SK-N-SH (cell line): Measurements from ENCODE around the gene CAPN7. TPM values are rescaled to one million over a fixed set of nuclear protein-coding genes. Genes with fewer than 3 reads are reported as not detected.

Experiments
- CTCF ChIA-PET: fragments of 300-600, 350-600 bp; formaldehyde crosslinking; extraction: SDS; loops from one replicate; lab custom pipeline; 2021; lab: Yijun Ruan, JAX
- POLR2A ChIA-PET: fragments of 350-600 bp; sonication (Branson Sonifier 250); formaldehyde crosslinking; extraction: SDS; loops from one replicate; lab custom pipeline; 2020; ENCODE audit warnings: antibody characterized with exemption, inconsistent platforms; lab: Yijun Ruan, JAX
- DNase-seq: peaks from one replicate; pipeline ENCODE4 v3.0.0; 2012
- H2AFZ ChIP-seq: fragments of 200-600 bp; sonication (generic); 2 replicates; pipeline ENCODE4 v1.8.1; 2016; ENCODE audit warnings: antibody characterized with exemption, mild to moderate bottlenecking, low read depth
- H3F3A ChIP-seq: fragments of 200-600 bp; sonication (generic); replicated peaks from 2 replicates; pipeline ENCODE3; 2016; ENCODE audit warnings: antibody characterized with exemption, mild to moderate bottlenecking; ENCODE audit not compliant: insufficient read depth
- H3K27ac ChIP-seq, 2 experiments: fragments of 200-500 bp in 1 of 2; fragments of 200-600 bp in 1 of 2; sonication (Bioruptor generic) in 1 of 2; sonication (generic), shearing (Covaris generic) in 1 of 2; 2 replicates each; pipeline versions ENCODE4 v1.5.1 to v1.6.1; 2014 to 2016; ENCODE audit warnings: low read depth in 2 of 2, inconsistent platforms in 1 of 2, low read length in 1 of 2, mild to moderate bottlenecking in 1 of 2, mixed read lengths in 1 of 2
- H3K27me3 ChIP-seq: fragments of 200-600 bp; sonication (generic), shearing (Covaris generic); 2 replicates; pipeline ENCODE4 v1.6.1; 2016; ENCODE audit warnings: mixed run types; ENCODE audit not compliant: insufficient read depth
- H3K36me3 ChIP-seq, 2 experiments: fragments of 200-500 bp in 1 of 2; fragments of 200-600 bp in 1 of 2; sonication (Bioruptor generic) in 1 of 2; sonication (generic) in 1 of 2; replicated peaks in 1 of 2; 2 replicates each; pipeline versions ENCODE3 to v1.5.1; 2014 to 2016; ENCODE audit warnings: low read length in 1 of 2, mild to moderate bottlenecking in 1 of 2; ENCODE audit not compliant: insufficient read depth in 2 of 2, control insufficient read depth in 1 of 2
- H3K4me1 ChIP-seq, 2 experiments: fragments of 200-500 bp in 1 of 2; fragments of 200-600 bp in 1 of 2; sonication (Bioruptor generic) in 1 of 2; sonication (generic), shearing (Covaris generic) in 1 of 2; 2 replicates each; pipeline versions ENCODE4 v1.5.1 to v1.6.1; 2014 to 2016; ENCODE audit warnings: low read depth in 1 of 2, low read length in 1 of 2, mixed run types in 1 of 2; ENCODE audit not compliant: insufficient read depth in 2 of 2, control insufficient read depth in 1 of 2
- H3K4me2 ChIP-seq: fragments of 200-600 bp; sonication (generic), shearing (Covaris generic); 2 replicates; pipeline ENCODE4 v1.6.1; 2017; ENCODE audit warnings: mixed run types
- H3K4me3 ChIP-seq, 2 experiments: fragments of 200-500 bp in 1 of 2; fragments of 200-600 bp in 1 of 2; sonication (Bioruptor generic) in 1 of 2; sonication (generic), shearing (Covaris generic) in 1 of 2; 2 replicates each; pipeline versions ENCODE4 v1.5.1 to v1.8.1; 2014 to 2016; ENCODE audit warnings: low read depth in 2 of 2, inconsistent platforms in 1 of 2, low read length in 1 of 2, mild to moderate bottlenecking in 1 of 2, mixed read lengths in 1 of 2, moderate library complexity in 1 of 2
- H3K79me2 ChIP-seq: fragments of 200-600 bp; sonication (generic); 2 replicates; pipeline ENCODE4 v1.8.1; 2017; ENCODE audit warnings: mild to moderate bottlenecking; ENCODE audit not compliant: insufficient read depth
- H3K9ac ChIP-seq: fragments of 200-600 bp; sonication (generic); 2 replicates; pipeline ENCODE4 v1.6.1; 2017; ENCODE audit warnings: mixed run types
- H3K9me2 ChIP-seq: fragments of 200-600 bp; sonication (generic); 2 replicates; pipeline ENCODE4 v1.6.1; 2017; ENCODE audit warnings: mixed run types
- H3K9me3 ChIP-seq: fragments of 200-600 bp; sonication (generic); 2 replicates; pipeline ENCODE4 v1.6.1; 2017; ENCODE audit warnings: mixed run types, mild to moderate bottlenecking, moderate library complexity
- H4K20me1 ChIP-seq: fragments of 200-600 bp; sonication (generic); 2 replicates; pipeline ENCODE4 v1.6.1; 2017; ENCODE audit warnings: mild to moderate bottlenecking, mixed run types; ENCODE audit not compliant: insufficient read depth
- CHD2 ChIP-seq: fragments of 150-350 bp; IDR thresholded peaks from 2 replicates; pipeline ENCODE4 v1.6.1; 2018; ENCODE audit warnings: low read length; ENCODE audit not compliant: partially characterized antibody
- CTCF ChIP-seq: fragments of 200-600 bp; sonication (generic); IDR thresholded peaks from 2 replicates; pipeline ENCODE4 v1.6.1; 2017; ENCODE audit warnings: antibody characterized with exemption, mild to moderate bottlenecking, moderate library complexity
- ELF1 ChIP-seq: IDR thresholded peaks from 2 replicates; pipeline ENCODE4 v1.4.0; 2012
- EP300 ChIP-seq, 2 experiments: IDR thresholded peaks; 2 replicates each; pipeline versions ENCODE4 v1.4.0 to v1.6.1; 2012; ENCODE audit warnings: borderline replicate concordance in 1 of 2, low read depth in 1 of 2, low read length in 1 of 2
- EZH2phosphoT487 ChIP-seq: fragments of 200-600 bp; sonication (generic); IDR thresholded peaks from 2 replicates; pipeline ENCODE4 v1.6.1; 2017; ENCODE audit warnings: low read depth, mixed run types, mild to moderate bottlenecking, antibody characterized with exemption, moderate library complexity, borderline replicate concordance
- GATA2 ChIP-seq: sonication (generic); formaldehyde crosslinking; IDR thresholded peaks from 2 replicates; pipeline ENCODE4 v1.5.0; 2020; ENCODE audit warnings: mild to moderate bottlenecking, missing genetic modification reagents
- JUND ChIP-seq: IDR thresholded peaks from 2 replicates; pipeline ENCODE4 v1.4.0; 2012
- MEF2A ChIP-seq: IDR thresholded peaks from 2 replicates; pipeline ENCODE4 v1.4.0; 2012; ENCODE audit warnings: low read depth, borderline replicate concordance
- MXI1 ChIP-seq: IDR thresholded peaks from 2 replicates; pipeline ENCODE4 v1.6.1; 2012; ENCODE audit warnings: mild to moderate bottlenecking, low read depth, low read length, improper control_type of control experiment
- NFIC ChIP-seq: IDR thresholded peaks from 2 replicates; pipeline ENCODE4 v1.4.0; 2012; ENCODE audit warnings: borderline replicate concordance
- PBX3 ChIP-seq: IDR thresholded peaks from 2 replicates; pipeline ENCODE4; 2012
- POLR2AphosphoS5 ChIP-seq: IDR thresholded peaks from 2 replicates; pipeline ENCODE4 v1.6.1; 2012; ENCODE audit warnings: low read depth, low read length
- RAD21 ChIP-seq: IDR thresholded peaks from 2 replicates; pipeline ENCODE4 v1.6.1; 2012; ENCODE audit warnings: mild to moderate bottlenecking, low read length
- SMC3 ChIP-seq: IDR thresholded peaks from 2 replicates; pipeline ENCODE4 v1.6.1; 2012; ENCODE audit warnings: low read depth, low read length, improper control_type of control experiment
- TCF12 ChIP-seq: IDR thresholded peaks from 2 replicates; pipeline ENCODE4 v1.4.0; 2012
- TEAD4 ChIP-seq: IDR thresholded peaks from 2 replicates; pipeline ENCODE4 v1.4.0; 2012; ENCODE audit warnings: mild to moderate bottlenecking, borderline replicate concordance; ENCODE audit not compliant: insufficient read depth
- WGBS: methylation state at CpG from one replicate; pipeline ENCODE4 v1.1.6; 2017; ENCODE audit warnings: low lambda C conversion rate; 5-methylcytosine and 5-hydroxymethylcytosine counted together
- polyA plus RNA-seq, 3 experiments: library from polyadenylated mRNA; depleted of rRNA; stranded (reverse); fragments of >200 nt; gene quantifications; 2 replicates each; pipeline ENCODE4 v1.2.3, GENCODE V29; 2012
- TF ChIP-seq, protein P1 (sequence below): IDR thresholded peaks from 2 replicates; pipeline ENCODE4 v1.4.0; 2012; ENCODE audit warnings: low read depth, borderline replicate concordance
- TF ChIP-seq, protein P2 (sequence below): fragments of 150-350 bp; IDR thresholded peaks from 2 replicates; pipeline ENCODE4 v1.6.1; 2017; ENCODE audit warnings: antibody characterized with exemption, low read length, low read depth, borderline replicate concordance

Gene CAPN7
- polyA plus RNA-seq, 1 of the 3 experiments (the other 2 are of a cell fraction): 7.3 TPM

DNA sequence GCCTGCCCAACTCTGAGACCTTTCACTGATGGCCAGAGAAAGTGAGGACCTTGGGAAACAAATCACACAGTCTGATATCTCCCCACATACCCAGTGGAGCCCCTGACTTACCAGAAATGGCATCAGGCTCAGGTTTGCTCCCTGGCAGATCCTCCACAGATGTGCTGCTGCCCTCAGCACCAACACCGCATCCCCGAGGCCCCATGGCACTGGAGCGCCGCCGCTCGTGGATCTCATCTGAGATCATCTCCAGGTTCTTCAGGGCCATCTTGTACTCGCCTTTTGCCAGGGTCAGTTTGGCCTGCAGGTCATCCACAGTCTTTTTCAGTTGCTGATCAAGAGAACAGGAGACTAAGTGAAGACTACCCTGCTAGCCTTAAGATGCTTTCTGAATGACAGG lies 52.7 kb downstream of the CAPN7 start:
- Histone ChIP-seq H3K4me3 (no peak overlapping the region), H3K27ac (no peak overlapping the region), H3K4me1 (peaks cover 0 to 2% of the 10 kb centered on the region in 2 experiments; a peak in 1 of 4 replicates), H4K20me1 (no peaks in the 10 kb centered on the region), H2AFZ (no peak overlapping the region), H3K79me2 (no peaks in the 10 kb centered on the region), H3K9ac (no peak overlapping the region), H3K27me3 (no peaks in the 10 kb centered on the region), H3K9me3 (no peaks in the 10 kb centered on the region), H3F3A (peaks cover 4% of the 10 kb centered on the region), H3K36me3 (peaks cover 58 to 68% of the 10 kb centered on the region in 2 experiments), H3K4me2 (no peak overlapping the region), H3K9me2 (no peaks in the 10 kb centered on the region)
- WGBS: 97% methylated on average over 7 of the region's 7 CpGs
- CTCF ChIA-PET: interaction anchor here (1.1 to 2.2 kb wide), 3 partner anchors 9 to 56 kb away, joined by 3 to 14 read pairs (median 5); no protein-coding TSS in a partner anchor
- no peak for DNase-seq
- POLR2A ChIA-PET: no interaction called here
- TF ChIP-seq POLR2AphosphoS5 (no peak; the same call in 1 of the 2 replicates), MEF2A (no peak), RAD21 (no peak), EZH2phosphoT487 (no peak), GATA2 (CRISPR knock-in tag) (no peak), MXI1 (no peak), EP300 (IDR thresholded peaks at IDR 0.05; ENCODE audit: borderline replicate concordance in 1 of 2, low read depth in 1 of 2, low read length in 1 of 2) (no peak), NFIC (no peak), TEAD4 (no peak)

GRCh38 chr3:15260531-15260930 lies 54.5 kb downstream of the CAPN7 start:
- TF ChIP-seq EZH2phosphoT487: no peak
- TF ChIP-seq PBX3: no peak
- TF ChIP-seq TCF12: no peak
- TF ChIP-seq CTCF: no peak
- no peak for TF ChIP-seq SMC3
- no peak for TF ChIP-seq CHD2
- no peak for TF ChIP-seq JUND
- no peak for TF ChIP-seq MXI1
- TF ChIP-seq POLR2AphosphoS5: no peak
- TF ChIP-seq, protein P1, sequence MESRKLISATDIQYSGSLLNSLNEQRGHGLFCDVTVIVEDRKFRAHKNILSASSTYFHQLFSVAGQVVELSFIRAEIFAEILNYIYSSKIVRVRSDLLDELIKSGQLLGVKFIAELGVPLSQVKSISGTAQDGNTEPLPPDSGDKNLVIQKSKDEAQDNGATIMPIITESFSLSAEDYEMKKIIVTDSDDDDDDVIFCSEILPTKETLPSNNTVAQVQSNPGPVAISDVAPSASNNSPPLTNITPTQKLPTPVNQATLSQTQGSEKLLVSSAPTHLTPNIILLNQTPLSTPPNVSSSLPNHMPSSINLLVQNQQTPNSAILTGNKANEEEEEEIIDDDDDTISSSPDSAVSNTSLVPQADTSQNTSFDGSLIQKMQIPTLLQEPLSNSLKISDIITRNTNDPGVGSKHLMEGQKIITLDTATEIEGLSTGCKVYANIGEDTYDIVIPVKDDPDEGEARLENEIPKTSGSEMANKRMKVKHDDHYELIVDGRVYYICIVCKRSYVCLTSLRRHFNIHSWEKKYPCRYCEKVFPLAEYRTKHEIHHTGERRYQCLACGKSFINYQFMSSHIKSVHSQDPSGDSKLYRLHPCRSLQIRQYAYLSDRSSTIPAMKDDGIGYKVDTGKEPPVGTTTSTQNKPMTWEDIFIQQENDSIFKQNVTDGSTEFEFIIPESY: no peak
- TF ChIP-seq, protein P2, sequence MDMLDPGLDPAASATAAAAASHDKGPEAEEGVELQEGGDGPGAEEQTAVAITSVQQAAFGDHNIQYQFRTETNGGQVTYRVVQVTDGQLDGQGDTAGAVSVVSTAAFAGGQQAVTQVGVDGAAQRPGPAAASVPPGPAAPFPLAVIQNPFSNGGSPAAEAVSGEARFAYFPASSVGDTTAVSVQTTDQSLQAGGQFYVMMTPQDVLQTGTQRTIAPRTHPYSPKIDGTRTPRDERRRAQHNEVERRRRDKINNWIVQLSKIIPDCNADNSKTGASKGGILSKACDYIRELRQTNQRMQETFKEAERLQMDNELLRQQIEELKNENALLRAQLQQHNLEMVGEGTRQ: no peak
- TF ChIP-seq ELF1: no peak
- no peak for TF ChIP-seq MEF2A
- TF ChIP-seq, all 33 proteins: peak for 0
- WGBS: 96% methylated on average over 4 of the region's 4 CpGs
- H3K79me2 ChIP-seq: no peaks in the 10 kb centered on the region
- H3K4me2 ChIP-seq: no peak overlapping the region
- no peak overlapping the region; a peak in 1 of 4 replicates for H3K27ac ChIP-seq
- CTCF ChIA-PET: interaction anchor here (1.0 to 2.2 kb wide), 3 partner anchors 7 to 141 kb away, joined by 3 to 14 read pairs (median 3); partner anchors contain the start of gene SH3BP5
- no peaks in the 10 kb centered on the region for H3K9me2 ChIP-seq
- no peaks in the 10 kb centered on the region for H3K9me3 ChIP-seq
- POLR2A ChIA-PET: no interaction called here
- no peaks in the 10 kb centered on the region for H3K27me3 ChIP-seq
- no peak overlapping the region for H2AFZ ChIP-seq
- H3K4me1 ChIP-seq: peaks cover 0 to 2% of the 10 kb centered on the region in 2 experiments; a peak in 1 of 4 replicates
- no peaks in the 10 kb centered on the region for H4K20me1 ChIP-seq
- DNase-seq: no peak
- no peak overlapping the region for H3K4me3 ChIP-seq
- H3F3A ChIP-seq: peaks cover 4% of the 10 kb centered on the region
- no peak overlapping the region for H3K9ac ChIP-seq
- H3K36me3 ChIP-seq: peaks cover 43 to 51% of the 10 kb centered on the region in 2 experiments
